H1 (cell line): Measurements from ENCODE around the gene RETREG3. TPM values are rescaled to one million over a fixed set of nuclear protein-coding genes. Genes with fewer than 3 reads are reported as not detected.

Experiments
- CEBPB ChIP-seq: IDR thresholded peaks from 2 replicates; pipeline ENCODE4 v1.6.1; 2012; ENCODE audit warnings: low read depth, low read length
- EP300 ChIP-seq, 2 experiments: IDR thresholded peaks; 1 replicate in 1 of 2; 2 replicates in 1 of 2; pipeline ENCODE4 v1.6.1; 2011 to 2012; ENCODE audit warnings: low read depth in 2 of 2, low read length in 2 of 2, mild to moderate bottlenecking in 2 of 2, borderline replicate concordance in 1 of 2, inconsistent platforms in 1 of 2, moderate library complexity in 1 of 2
- POLR2A ChIP-seq, 2 experiments: IDR thresholded peaks; 1 replicate in 1 of 2; 2 replicates in 1 of 2; pipeline ENCODE4 v1.6.1; 2011; ENCODE audit warnings: low read depth in 2 of 2, low read length in 2 of 2, mild to moderate bottlenecking in 2 of 2; ENCODE audit errors: control extremely low read depth in 1 of 2
- TAF1 ChIP-seq: IDR thresholded peaks from 2 replicates; pipeline ENCODE4 v1.6.1; 2011; ENCODE audit warnings: mild to moderate bottlenecking, low read depth, low read length
- polyA plus RNA-seq, 7 experiments: library from polyadenylated mRNA; depleted of rRNA in 3 of 7; stranded (reverse) in 5 of 7; unstranded in 2 of 7; fragments of >200 nt in 5 of 7; fragments of 200-250 nt in 2 of 7; gene quantifications; 1 replicate in 5 of 7; 2 replicates in 1 of 7; 4 replicates in 1 of 7; pipeline versions ENCODE4 v1.2.1 to v1.2.3, GENCODE V29; 2011 to 2013; ENCODE audit warnings: missing spikeins in 2 of 7, mixed read lengths in 2 of 7
- total RNA-seq: library from RNA; stranded (reverse); fragmentation: NEBNext Ultra II Directional; extraction: Animal tissue kit (Norgen Biotek cat#: 25700); gene quantifications from 2 replicates; pipeline ENCODE4 v1.2.1, GENCODE V29; 2021
- TF ChIP-seq, protein P1 (sequence below): IDR thresholded peaks from 2 replicates; pipeline ENCODE4 v1.6.1; 2012; ENCODE audit warnings: low read length, inconsistent platforms

RETREG3 gene
- total and polyA plus RNA-seq, 2 of the 8 experiments (the other 6 are each of a cell fraction or from before 2014, with no cell fraction given) = 23.7 to 42.6 TPM

DNA sequence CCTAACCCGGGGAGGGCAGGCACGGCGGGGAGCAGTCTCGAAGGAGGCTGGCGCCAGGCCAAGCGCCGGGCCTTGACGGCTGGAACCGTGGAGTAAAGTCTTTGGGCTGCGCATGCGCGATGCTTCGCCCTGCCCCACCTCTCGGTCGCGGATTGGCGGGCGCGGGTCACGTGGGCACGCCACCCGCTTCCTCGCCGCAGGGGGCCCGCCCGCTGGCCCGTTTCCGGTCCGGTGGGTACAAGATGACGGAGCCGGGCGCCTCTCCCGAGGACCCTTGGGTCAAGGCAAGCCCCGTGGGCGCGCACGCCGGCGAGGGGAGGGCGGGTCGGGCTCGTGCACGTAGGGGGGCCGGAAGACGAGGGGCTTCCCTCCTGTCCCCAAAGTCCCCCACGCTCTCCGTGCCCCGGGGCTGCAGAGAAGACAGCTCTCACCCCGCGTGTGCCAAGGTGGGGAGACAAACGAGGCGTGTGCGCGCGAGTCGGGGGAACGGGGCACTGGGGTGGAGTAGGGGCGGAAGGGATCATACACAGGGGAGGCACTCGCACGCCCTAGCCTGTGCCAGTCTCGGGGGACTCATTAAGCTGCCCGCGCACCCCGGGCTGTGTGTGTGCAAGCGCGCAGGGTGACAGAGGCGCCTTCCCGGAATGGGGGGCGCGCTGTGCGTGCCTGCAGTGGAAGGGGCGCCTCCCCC lies 42.1 kb downstream of the RETREG3 start, which contains the start of gene MLX (continued):
- TF ChIP-seq, protein P1, sequence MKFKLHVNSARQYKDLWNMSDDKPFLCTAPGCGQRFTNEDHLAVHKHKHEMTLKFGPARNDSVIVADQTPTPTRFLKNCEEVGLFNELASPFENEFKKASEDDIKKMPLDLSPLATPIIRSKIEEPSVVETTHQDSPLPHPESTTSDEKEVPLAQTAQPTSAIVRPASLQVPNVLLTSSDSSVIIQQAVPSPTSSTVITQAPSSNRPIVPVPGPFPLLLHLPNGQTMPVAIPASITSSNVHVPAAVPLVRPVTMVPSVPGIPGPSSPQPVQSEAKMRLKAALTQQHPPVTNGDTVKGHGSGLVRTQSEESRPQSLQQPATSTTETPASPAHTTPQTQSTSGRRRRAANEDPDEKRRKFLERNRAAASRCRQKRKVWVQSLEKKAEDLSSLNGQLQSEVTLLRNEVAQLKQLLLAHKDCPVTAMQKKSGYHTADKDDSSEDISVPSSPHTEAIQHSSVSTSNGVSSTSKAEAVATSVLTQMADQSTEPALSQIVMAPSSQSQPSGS = no peak
- no peak for TF ChIP-seq EP300 (IDR thresholded peaks at IDR 0.05; ENCODE audit: borderline replicate concordance in 1 of 2, low read depth in 2 of 2, low read length in 2 of 2)
- TF ChIP-seq CEBPB = no peak
- peak in 1 of 2 experiments; percentile 11; a peak in 1 of 3 replicates for TF ChIP-seq POLR2A (IDR thresholded peaks at IDR 0.05; ENCODE audit: control extremely low read depth in 1 of 2, low read depth in 2 of 2, low read length in 2 of 2)
- peak; percentile 23; the same call in 1 of the 2 replicates for TF ChIP-seq TAF1
